Left hindlimb (tissue), 1 donor: ENCODE results near the gene CD6.
A peak's percentile ranks its signal among the peaks of the same experiment; 100 is the strongest.
"Not testable (repeated sequence)": the region's sequence is repeated elsewhere in the genome, so short reads cannot be mapped to it uniquely, and the experiment has no call there.

ENCODE experiments used
- DNase-seq: peaks from one replicate; pipeline ENCODE4 v3.0.0-alpha.2; 2018

The CD6 gene

GRCh38 chr11:60954421-60954820, 17.1 kb upstream of the CD6 start:
- DNase-seq: no peak

GRCh38 chr11:60955571-60955970, 15.9 kb upstream of the CD6 start:
- DNase-seq: no peak

DNA sequence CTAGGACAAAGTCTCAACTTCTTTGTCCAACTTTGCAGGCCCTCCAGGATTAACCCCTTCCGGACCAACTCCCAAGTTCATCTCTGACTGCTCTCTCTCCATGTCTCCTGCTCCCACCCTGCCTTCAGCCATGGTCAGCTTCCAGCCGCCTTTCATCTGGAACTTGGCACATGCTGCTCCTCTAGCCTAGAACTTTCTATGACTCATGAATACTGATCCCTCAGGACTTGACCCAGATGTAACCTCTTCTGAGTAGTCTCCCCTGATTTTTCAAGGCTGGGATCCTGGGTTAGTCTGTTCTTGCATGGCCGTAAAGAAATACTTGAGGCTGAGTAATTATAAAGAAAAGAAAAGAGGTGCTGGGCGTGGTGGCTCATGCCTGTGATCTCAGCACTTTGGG, 14.3 kb upstream of the CD6 start:
- DNase-seq: no peak

DNA sequence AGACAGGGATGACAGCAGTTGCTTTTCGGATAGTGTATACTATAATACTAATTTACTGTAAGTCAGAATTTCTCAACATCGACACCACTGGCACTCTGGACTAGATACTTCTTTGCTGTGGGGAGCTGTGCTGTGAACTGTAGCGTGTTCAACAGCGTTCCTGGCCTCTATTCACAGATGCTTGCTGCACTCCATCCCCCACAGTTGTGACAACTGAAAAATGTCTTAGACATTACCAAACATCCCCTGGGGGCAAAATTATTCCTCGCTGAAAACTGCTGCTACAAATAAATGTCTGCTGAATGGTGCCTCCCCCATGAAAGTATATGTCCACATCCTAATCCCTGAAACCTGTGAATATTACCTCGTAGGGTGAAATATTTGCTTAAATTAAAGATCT, 12.0 kb upstream of the CD6 start:
- no peak for DNase-seq

DNA sequence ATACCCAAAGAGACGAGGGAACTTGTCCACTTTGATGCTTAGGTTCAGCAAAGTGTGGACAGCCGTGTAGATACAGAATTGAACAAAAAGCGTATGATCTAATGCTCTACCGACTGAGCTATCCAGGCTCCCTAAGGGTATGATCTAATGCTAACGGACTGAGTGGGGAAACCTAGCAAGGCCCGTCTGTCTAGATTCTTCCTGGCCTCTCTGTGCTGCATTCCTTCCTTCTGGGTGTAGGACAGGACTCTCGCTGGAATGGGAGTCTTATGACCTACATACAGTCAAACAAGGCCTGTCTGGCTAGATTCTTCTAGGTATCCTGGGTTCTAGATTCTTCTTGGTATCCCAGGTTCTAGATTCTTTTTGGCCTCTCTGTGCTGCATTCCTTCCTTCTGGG, 11.1 kb upstream of the CD6 start:
- no peak for DNase-seq

DNA sequence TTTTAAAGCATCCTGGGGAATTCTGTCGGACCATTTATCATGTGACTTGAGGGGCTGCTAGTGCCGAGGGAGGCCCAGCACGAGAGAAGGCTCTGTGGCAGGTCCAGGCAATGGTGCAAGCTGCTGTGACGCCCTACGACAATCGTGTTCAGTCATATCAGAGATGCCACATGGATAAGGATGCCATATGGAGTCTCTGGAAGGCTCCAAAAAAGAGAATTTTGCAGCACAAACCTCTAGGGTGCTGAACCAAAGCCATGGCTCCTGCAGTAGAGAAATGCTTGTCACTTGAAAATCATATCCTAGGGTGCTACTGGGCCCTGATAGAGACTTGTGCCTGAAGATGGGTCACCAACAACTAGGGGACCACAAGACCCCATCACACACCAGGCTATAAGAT, 6.7 kb upstream of the CD6 start:
- DNase-seq: no peak

DNA sequence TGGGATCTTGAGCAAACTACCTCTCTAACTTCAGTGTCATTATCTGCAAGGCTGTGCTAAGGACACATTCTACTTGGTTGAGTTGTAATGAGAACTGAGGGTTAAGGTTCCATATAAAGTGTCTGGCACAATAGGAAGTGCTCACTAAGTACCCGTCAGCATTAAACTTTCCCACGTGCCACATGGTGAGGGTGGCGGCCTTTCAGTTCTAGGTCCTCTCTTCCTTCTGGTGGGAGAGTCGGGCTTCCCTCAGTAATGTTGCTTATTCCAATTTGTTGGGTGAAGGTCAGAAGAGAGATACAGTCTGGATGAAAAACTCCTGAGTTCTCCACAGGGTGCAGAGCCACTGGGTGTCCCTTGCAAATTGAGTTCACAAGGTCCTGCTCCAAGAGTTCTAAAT, 4.6 kb upstream of the CD6 start:
- DNase-seq: no peak

- no peak for DNase-seq
These were observed 3.3 kb upstream of the CD6 start for GRCh38 chr11:60968223-60968622.

- no peak for DNase-seq
These were observed 1.1 kb upstream of the CD6 start for GRCh38 chr11:60970369-60970774.

DNA sequence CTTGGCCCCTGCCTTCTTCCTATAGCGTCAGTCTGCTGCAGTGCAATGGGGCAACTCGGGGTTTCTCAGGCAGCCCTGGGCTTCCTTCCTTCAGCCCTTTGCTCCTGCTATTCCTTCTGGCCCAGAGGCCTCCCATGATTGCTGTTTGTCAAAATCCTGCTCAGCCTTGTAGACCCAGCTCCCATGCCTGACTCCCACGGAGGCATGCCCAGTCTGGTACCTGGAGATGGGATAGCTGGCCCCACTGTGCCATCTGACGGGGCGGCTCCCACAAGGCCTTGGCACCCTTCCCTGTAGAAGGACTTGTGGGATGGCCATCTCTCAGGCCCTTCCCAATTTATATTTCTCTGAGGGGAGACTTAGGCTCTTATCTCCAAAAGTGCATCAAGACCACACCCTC, 590 bp upstream of the CD6 start:
- no peak for DNase-seq

DNA sequence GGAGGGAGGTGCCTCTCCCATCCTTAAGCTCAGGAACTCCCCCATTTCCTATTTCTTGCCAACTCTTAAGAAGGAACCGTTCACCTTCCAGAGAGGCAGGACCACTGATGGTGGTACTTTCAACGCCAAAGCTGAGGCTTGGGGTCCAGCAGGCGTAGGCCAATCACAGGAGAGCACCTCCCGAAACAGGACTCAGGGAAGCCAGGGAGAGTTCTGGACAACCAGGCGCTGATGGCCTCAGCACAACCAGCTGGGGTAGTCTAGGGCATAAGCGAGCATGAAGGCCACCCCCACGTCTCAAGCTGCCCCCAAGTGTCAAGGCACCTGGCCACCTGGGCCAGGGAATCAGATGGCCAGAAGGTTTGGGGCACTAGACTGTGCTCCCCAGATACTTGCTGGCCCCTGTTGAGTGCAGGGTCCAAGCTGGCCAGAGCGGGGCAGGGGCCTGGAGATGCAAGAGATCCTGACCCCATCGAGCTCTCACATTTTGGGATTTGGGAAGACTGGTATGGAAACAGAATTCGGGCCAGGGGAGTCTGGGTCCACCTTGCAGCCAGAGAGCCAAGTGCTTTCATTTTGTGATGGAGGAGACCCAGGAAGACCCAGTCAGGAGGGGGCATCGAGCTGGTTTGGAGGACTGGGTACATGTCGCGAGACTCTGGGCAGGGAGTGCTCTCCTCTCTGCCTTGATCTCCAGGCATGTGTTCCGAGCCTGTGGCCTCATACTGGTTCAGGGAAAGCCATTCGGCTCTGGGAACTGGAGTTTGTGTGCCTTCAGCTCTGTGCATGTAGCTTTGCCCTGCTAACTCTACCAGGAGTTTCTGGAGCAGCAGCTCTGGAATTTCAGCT, 926 bp downstream of the CD6 start:
- no peak for DNase-seq

DNA sequence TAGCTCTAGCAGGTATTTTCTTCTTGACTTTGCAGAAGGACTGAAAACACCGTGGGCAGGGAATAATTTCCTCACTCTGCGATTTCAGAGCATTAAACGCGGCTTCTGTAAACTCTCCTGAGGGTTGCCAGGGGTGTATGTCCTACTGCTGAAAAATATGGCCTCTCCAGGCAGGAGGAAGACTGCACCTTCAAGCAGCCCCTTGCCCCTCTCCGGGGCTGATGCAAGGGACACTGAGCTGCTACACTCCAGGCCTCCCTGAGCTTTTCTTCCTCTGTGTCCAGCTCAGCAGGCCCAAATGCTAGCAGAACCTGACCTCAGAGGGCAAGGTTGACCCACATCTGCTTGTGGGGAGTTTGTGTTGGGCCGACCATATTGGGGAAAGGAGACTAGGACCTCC, 2.2 kb downstream of the CD6 start:
- DNase-seq: no peak

DNA sequence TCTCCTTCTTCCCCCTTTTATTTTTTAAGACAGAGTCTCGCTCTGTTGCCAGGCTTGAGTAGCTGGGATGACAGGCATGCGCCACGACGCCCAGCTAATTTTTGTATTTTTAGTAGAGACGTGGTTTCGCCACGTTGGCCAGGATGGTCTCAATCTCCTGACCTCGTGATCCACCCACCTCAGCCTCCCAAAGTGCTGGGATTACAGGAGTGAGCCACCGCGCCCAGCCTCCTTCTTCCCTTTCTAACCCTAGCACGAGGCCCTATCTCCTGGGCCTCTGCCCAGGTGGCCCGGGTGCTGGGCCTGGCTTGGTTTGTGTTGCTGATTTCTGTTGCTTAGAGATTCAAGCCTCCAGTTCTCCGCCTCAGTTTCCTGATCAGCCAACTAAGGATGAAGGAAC, 2.8 kb downstream of the CD6 start:
- not testable (repeated sequence) for DNase-seq

DNA sequence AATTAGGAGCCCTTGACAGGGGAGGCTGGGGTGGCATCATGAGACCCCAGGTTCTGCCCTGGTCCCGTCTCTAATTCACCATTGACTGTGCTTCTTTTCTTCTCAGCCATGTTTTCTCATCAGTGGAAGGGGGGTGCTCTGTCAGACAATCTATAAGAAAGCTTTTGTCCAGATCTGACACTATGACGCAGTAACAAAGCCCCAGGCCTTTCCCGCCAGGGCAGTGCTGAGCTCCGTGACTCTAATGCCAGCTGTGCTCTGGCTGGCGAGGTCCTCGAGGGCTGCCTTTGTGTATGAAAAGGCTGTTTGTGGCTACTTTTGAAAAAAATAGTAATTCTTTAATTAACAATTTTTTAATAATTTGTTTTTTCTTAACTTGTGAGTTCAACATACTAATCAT, 3.2 kb downstream of the CD6 start:
- DNase-seq: no peak

DNA sequence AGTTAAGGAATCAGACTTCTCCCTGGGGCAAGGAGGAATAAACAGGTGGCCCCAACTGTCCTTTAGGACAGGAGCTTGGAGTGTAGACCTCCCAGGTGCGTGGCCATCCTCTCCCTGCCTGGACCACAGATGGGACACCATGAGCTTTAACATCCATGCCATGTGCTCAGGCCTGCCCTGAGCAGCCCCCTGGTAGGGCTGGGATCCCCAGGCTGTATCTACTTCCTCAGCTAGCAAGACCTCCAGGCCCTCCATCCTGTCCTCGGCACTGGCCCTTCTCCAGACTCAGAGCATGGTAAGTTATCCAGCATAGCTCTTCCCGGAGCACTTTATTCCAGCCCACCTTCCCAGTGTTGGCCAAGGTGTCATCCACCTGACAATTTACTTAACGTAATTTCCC, 5.7 kb downstream of the CD6 start:
- no peak for DNase-seq

GRCh38 chr11:60977836-60978235, 6.4 kb downstream of the CD6 start:
- DNase-seq: no peak

- peak; percentile 56 for DNase-seq
These were observed 7.3 kb downstream of the CD6 start for GRCh38 chr11:60978546-60979380.

DNA sequence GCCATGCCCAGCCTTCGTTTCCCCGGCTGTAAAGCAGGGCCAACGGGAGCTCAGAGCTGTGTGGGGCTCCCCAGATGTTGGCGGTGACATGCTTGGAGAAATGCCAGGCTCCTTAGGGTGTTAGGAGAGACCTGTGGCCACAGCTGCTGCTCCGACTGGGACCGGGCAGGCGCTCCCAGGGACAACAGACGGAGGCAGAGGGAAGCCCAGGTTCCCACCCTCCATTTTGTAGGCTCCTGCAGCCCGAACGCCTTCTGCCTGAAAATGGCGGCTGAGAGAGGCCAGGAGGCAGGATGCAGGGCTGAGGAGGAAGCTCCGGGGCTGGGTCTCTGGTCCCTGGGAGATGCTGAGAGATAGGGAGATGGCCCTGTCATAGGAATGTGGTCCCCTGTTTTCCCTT, 10.0 kb downstream of the CD6 start:
- DNase-seq: no peak

DNA sequence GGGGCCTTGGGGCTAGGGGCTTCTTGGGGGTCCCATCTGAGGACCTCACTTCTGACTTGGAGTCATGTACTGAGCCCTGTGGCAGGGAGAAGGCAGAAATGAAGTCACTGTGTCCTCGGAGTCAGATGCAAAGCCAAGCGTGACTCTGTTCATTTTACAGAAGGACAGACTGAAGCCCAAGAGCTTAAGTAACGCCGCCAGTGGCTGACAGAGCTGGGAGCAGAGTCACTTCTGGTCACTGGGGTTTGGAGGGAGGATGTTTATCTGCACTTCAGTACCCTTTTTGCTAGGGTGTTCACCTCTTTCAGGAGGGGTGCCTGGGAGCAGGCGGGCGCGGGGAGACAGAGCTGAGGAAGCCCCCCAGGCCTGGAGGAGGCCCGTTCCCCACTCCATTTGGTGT, 10.7 kb downstream of the CD6 start:
- no peak for DNase-seq

DNA sequence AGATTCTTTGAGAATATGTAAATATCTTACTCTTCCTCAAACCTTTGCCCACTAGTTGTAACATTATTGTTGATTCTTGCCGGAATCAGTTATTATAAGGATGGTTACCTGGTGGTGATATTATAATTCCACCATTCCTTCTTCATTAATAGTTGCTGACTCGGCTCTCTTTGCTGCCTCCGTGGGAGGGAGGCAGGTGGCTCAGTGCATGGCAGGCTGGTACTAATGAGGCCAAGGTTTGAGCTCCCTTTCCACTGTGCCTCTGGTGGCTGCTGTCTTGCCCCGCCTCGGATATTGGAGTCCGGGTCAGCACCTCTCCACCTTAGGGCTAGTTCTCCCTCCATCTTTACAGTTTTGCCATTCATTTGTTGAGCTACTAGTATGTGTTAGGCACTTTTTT, 12.7 kb downstream of the CD6 start:
- DNase-seq: no peak

GRCh38 chr11:60984636-60985035, 13.2 kb downstream of the CD6 start:
- DNase-seq: no peak

GRCh38 chr11:60985501-60985900, 14.0 kb downstream of the CD6 start:
- DNase-seq: no peak

DNA sequence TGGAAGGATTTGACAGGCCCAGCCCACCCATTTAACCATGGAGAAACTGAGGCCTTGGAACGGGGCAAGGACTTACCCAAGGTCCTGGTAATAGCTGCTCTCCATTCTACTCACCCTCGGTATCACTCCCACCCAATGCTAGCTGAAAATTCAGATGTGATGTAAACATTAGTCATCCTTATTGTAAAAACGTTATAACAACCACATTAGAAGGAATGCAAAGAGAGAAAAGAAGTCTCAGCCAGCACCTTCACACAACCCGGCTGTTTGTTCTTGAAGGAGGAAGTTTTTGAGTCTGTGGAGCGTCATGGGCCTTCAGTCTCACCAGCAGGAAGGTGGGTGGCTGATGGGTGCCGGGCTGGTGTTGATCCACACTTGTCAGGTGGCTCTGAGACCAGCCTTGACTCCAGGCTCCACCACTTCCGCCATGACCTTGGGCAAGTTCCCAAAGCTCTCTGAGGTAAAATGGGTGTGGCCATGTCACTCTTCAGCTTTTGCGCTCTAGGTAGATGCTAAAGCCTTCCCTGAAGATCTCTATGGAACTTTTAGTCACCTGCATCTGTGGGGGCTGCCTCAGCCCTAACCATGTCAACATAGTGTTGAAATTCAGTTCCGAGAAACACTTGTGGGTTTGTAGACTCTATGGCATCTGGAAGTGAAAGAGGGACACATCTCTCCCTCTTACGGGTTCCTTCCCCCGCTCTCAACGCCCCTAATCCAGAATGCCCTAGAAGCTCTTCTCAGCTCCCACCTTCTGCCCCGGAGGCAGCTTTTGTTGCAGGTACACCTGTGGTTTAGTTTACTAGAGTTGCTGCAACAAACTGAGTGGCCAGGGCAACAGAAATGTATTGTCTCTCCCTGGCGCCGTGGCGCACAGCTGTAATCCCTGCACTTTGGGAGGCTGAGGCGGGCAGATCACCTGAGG, 14.8 kb downstream of the CD6 start:
- DNase-seq: no peak
